Measurements from ENCODE around the gene MICA.

GRCh38 chr6:31393932-31394331 lies 9.5 kb upstream of the MICA start:
- TF ChIP-seq CTCF (IDR thresholded peaks at IDR 0.05) (no peak), POLR2AphosphoS5 (IDR thresholded peaks at IDR 0.05; ENCODE audit: insufficient read depth in 1 of 2, low read depth in 1 of 2) (no peak), POLR2A (IDR thresholded peaks at IDR 0.05) (no peak)
